GM12873 (cell line): ENCODE data around the gene NRSN1.

Experiments
- CTCF ChIP-seq: IDR thresholded peaks from 2 replicates; pipeline ENCODE4 v1.5.1; 2012; ENCODE audit warnings: low read depth, mild to moderate bottlenecking, moderate library complexity, low read length, control low read depth; ENCODE audit not compliant: insufficient read depth; ENCODE audit errors: missing control alignments

The NRSN1 gene

GRCh38 chr6:24099181-24099580, 26.8 kb upstream of the NRSN1 start:
- no peak for TF ChIP-seq CTCF

- TF ChIP-seq CTCF: no peak
These were observed 25.8 kb upstream of the NRSN1 start for GRCh38 chr6:24100024-24100769.

GRCh38 chr6:24100770-24101155, 25.3 kb upstream of the NRSN1 start:
- TF ChIP-seq CTCF: no peak

GRCh38 chr6:24105191-24105590, 20.8 kb upstream of the NRSN1 start:
- TF ChIP-seq CTCF: no peak

- no peak for TF ChIP-seq CTCF
These were observed 19.7 kb upstream of the NRSN1 start for GRCh38 chr6:24106291-24106690.

- no peak for TF ChIP-seq CTCF
These were observed 18.7 kb upstream of the NRSN1 start for GRCh38 chr6:24107294-24107693.

- no peak for TF ChIP-seq CTCF
These were observed 18.0 kb upstream of the NRSN1 start for GRCh38 chr6:24108056-24108455.
